AG10803 (cell line): Measurements from ENCODE around the gene U2AF2.
"Not testable (repeated sequence)": the region's sequence is repeated elsewhere in the genome, so short reads cannot be mapped to it uniquely, and the experiment has no call there.

Source experiments
- DNase-seq: peaks from one replicate; pipeline ENCODE4 v3.0.0; 2010; ENCODE audit warnings: low read depth
- H3K4me3 ChIP-seq: 2 replicates; pipeline ENCODE4 v1.5.1; 2011; ENCODE audit warnings: mild to moderate bottlenecking, low read length, control low read depth
- TF ChIP-seq, protein P1 (sequence below): conservative IDR thresholded peaks from 2 replicates; pipeline ENCODE4 v1.5.1; 2011; ENCODE audit warnings: mild to moderate bottlenecking, low read length, control low read depth, inconsistent platforms

The U2AF2 gene

DNA sequence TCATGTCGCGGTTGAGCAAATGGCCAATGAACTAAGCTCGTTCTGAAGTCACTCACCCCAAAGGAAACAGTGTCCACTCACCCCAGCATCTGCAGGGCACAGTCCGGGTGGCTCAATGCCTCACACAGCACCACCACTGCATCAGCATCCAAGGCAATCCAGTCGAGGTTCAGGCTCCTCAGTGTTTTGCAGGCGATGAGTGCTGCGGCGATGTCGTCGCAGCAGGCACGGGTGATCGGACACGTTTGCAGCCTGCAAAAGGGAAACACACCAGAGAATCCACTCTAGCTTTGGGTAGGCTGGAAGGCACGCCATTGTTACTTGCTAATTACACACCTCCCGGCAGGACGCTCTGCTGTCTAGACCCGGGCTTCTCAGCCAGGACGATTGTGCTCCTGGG is 56.9 kb downstream of the U2AF2 start:
- TF ChIP-seq, protein P1, sequence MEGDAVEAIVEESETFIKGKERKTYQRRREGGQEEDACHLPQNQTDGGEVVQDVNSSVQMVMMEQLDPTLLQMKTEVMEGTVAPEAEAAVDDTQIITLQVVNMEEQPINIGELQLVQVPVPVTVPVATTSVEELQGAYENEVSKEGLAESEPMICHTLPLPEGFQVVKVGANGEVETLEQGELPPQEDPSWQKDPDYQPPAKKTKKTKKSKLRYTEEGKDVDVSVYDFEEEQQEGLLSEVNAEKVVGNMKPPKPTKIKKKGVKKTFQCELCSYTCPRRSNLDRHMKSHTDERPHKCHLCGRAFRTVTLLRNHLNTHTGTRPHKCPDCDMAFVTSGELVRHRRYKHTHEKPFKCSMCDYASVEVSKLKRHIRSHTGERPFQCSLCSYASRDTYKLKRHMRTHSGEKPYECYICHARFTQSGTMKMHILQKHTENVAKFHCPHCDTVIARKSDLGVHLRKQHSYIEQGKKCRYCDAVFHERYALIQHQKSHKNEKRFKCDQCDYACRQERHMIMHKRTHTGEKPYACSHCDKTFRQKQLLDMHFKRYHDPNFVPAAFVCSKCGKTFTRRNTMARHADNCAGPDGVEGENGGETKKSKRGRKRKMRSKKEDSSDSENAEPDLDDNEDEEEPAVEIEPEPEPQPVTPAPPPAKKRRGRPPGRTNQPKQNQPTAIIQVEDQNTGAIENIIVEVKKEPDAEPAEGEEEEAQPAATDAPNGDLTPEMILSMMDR = no peak
- H3K4me3 ChIP-seq = no peak overlapping the region
- no peak for DNase-seq

GRCh38 chr19:55712804-55713631 is 58.2 kb downstream of the U2AF2 start:
- TF ChIP-seq, protein P1 = no peak
- no peak for DNase-seq
- no peak overlapping the region for H3K4me3 ChIP-seq

- no peak for DNase-seq
- no peak overlapping the region for H3K4me3 ChIP-seq
- TF ChIP-seq, protein P1 = no peak
Measured at GRCh38 chr19:55716531-55716930, 61.7 kb downstream of the U2AF2 start.

GRCh38 chr19:55717251-55717650 is 62.4 kb downstream of the U2AF2 start:
- no peak overlapping the region for H3K4me3 ChIP-seq
- DNase-seq = no peak
- TF ChIP-seq, protein P1 = no peak

DNA sequence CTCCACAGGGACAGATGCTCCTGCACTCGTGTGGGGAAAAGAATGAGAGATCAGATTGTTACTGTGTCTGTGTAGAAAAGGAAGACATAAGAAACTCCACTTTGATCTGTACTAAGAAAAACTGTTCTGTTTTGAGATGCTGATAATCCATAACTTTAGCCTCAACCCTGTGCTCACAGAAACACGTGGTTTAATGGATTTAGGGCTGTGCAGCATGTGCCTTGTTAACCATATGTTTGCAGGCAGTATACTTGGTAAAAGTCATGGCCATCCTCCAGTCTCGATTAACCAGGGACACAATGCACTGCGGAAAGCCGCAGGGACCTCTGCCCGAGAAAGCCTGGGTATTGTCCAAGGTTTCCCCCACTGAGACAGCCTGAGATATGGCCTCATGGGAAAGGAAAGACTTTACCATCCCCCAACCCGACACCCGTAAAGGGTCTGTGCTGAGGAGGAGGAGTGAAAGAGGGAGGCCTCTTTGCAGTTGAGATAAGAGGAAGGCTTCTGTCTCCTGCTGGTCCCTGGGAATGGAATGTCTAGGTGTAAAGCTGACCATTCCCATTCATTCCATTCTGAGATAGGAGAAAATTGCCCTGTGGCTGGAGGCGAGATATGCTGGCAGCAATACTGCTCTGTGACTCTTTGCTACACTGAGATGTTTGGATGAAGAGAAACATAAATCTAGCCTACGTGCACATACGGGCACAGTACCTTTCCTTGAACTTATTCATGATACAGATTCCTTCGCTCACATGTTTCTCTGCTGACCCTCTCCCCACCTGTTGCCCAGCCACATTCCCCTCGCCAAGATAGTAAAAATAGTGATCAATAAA is 63.3 kb downstream of the U2AF2 start:
- not testable (repeated sequence) for DNase-seq, H3K4me3 ChIP-seq

- no peak for DNase-seq
- H3K4me3 ChIP-seq = no peak overlapping the region
- TF ChIP-seq, protein P1 = no peak
Measured at GRCh38 chr19:55720214-55720746, 65.4 kb downstream of the U2AF2 start.

DNA sequence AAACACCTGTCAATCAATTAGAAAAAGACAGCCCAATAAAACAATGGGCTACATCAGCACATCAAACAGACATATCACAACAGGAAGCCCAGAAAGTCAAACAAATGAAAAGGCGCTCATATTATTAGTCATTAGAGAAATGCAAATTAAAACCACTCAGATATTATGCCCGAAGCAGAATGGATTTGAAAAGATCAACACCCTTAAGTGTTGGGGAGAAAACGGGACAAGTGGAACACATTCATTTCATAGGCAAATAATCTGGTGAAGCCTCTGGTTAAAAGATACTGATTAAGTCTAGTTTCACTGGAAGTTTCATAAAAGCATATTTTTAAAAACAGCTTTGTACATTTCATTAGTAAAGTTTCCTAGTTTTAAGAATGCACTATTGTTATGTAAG is 66.0 kb downstream of the U2AF2 start:
- no peak for DNase-seq
- TF ChIP-seq, protein P1 = no peak

More for the DNA sequence above, 66.0 kb downstream of the U2AF2 start:
- H3K4me3 ChIP-seq = no peak overlapping the region
